Measurements from ENCODE around the gene RGS6. TPM values are rescaled to one million over a fixed set of nuclear protein-coding genes. Genes with fewer than 3 reads are reported as not detected.

RGS6 gene
- total and polyA plus RNA-seq, 2 of the 4 experiments (the other 2 are of a cell fraction) = not detected

GRCh38 chr14:72594099-72594901 lies 662.1 kb downstream of the RGS6 start:
- ChIA-PET CTCF (no interaction called here), POLR2A (ENCODE audit: unreplicated experiment) (no interaction called here)
- Histone ChIP-seq H3K9me3 (ENCODE audit: control insufficient read depth, insufficient read depth, low read length) (no peaks in the 10 kb centered on the region), H3K9me1 (ENCODE audit: insufficient read depth, low read length) (no peaks in the 10 kb centered on the region), H2AK5ac (ENCODE audit: low read depth, low read length) (peak overlapping the region; percentile 5; the same call in 1 of the 2 replicates), H3K23ac (ENCODE audit: low read depth, low read length) (no peak overlapping the region), H2BK5ac (ENCODE audit: low read depth, low read length, poor library complexity, severe bottlenecking) (no peak overlapping the region), H3K27ac (ENCODE audit: insufficient read depth, low read length) (no peak overlapping the region), H3K4me3 (ENCODE audit: insufficient read depth, low read depth, low read length) (no peak overlapping the region), H3K4me1 (ENCODE audit: control insufficient read depth, insufficient read depth, low read length) (no peaks in the 10 kb centered on the region), H3K79me1 (ENCODE audit: low read depth in 1 of 2, low read length in 2 of 2) (no peaks in the 10 kb centered on the region), H2AFZ (replicated peaks; ENCODE audit: low read length, poor library complexity) (no peak overlapping the region), H3K56ac (ENCODE audit: extremely low read depth, insufficient read depth, low read length) (no peak overlapping the region), H2BK120ac (ENCODE audit: low read depth, low read length) (no peak overlapping the region), H3K9ac (ENCODE audit: low read depth, low read length) (no peak overlapping the region), H3K18ac (ENCODE audit: low read depth, low read length) (no peak overlapping the region), H3K27me3 (ENCODE audit: control insufficient read depth, insufficient read depth, low read length) (no peaks in the 10 kb centered on the region; the same call in 1 of the 2 replicates), H3K4ac (ENCODE audit: low read depth, low read length) (no peak overlapping the region), H4K91ac (ENCODE audit: insufficient read depth, low read depth, low read length) (no peak overlapping the region), H3K4me2 (ENCODE audit: low read depth, low read length) (no peak overlapping the region), H4K8ac (ENCODE audit: low read depth in 2 of 2, low read length in 2 of 2) (no peak overlapping the region), H4K5ac (ENCODE audit: low read depth, low read length) (no peak overlapping the region), H3K14ac (replicated peaks; ENCODE audit: low read depth, low read length) (no peak overlapping the region), H2BK15ac (ENCODE audit: low read depth, low read length) (no peak overlapping the region), H2BK20ac (ENCODE audit: low read depth, low read length) (no peak overlapping the region), H2AK9ac (replicated peaks; ENCODE audit: low read depth, low read length, poor library complexity) (no peak overlapping the region), H3K36me3 (ENCODE audit: control insufficient read depth, insufficient read depth, low read length) (no peaks in the 10 kb centered on the region), H4K20me1 (ENCODE audit: insufficient read depth, low read length) (no peaks in the 10 kb centered on the region)
- dilution Hi-C loops (cut with HindIII; ENCODE audit: low sequenced_read_pairs, unreplicated experiment) (no loop called here), in situ Hi-C loops (cut with MboI; ENCODE audit: low sequenced_read_pairs) (no loop called here), intact Hi-C loops (cut with micrococcal nuclease) (no loop called here)
- 93% methylated on average over 6 of the region's 14 CpGs; no CpG with 5 or more reads in 1 of the 2 experiments for WGBS, 2 experiments (ENCODE audit: extremely low coverage in 2 of 2, insufficient read length in 1 of 2)
- TF ChIP-seq USF2 (IDR thresholded peaks at IDR 0.05; ENCODE audit: low read depth, low read length) = no peak
- TF ChIP-seq ELK1 (IDR thresholded peaks at IDR 0.05; ENCODE audit: borderline replicate concordance, low read depth, low read length) = no peak
- no peak for TF ChIP-seq CHD1 (IDR thresholded peaks at IDR 0.05; ENCODE audit: low read depth, low read length)
- TF ChIP-seq BHLHE40 (IDR thresholded peaks at IDR 0.05; ENCODE audit: low read depth, low read length) = no peak
- no peak for TF ChIP-seq NFE2L2 (IDR thresholded peaks at IDR 0.05; ENCODE audit: low read depth, low read length)
- TF ChIP-seq MAZ (IDR thresholded peaks at IDR 0.05; ENCODE audit: borderline replicate concordance, low read depth, low read length) = no peak
- no peak for TF ChIP-seq CEBPB (IDR thresholded peaks at IDR 0.05; ENCODE audit: low read depth, low read length)
- no peak for TF ChIP-seq POLR2A (IDR thresholded peaks at IDR 0.05; ENCODE audit: low read depth, low read length)
- TF ChIP-seq MXI1 (IDR thresholded peaks at IDR 0.05; ENCODE audit: borderline replicate concordance, low read depth, low read length) = no peak
- no peak for TF ChIP-seq FOS (IDR thresholded peaks at IDR 0.05; ENCODE audit: low read depth, low read length)
- TF ChIP-seq RFX5 (IDR thresholded peaks at IDR 0.05; ENCODE audit: low read depth, low read length) = no peak
- TF ChIP-seq SMC3 (IDR thresholded peaks at IDR 0.05; ENCODE audit: low read depth, low read length) = no peak
- DNase-seq (no peak), ATAC-seq (ENCODE audit: low read depth) (no peak)
- BruUV-seq (replicated peaks) = no TSS peak
